ENCODE data around the gene PDGFC.

Gene PDGFC

GRCh38 chr4:156830351-156830750, 141.2 kb downstream of the PDGFC start:
- H3K4me2 ChIP-seq (ENCODE audit: low read length): no peak overlapping the region
- H3K79me2 ChIP-seq (ENCODE audit: insufficient read depth, low read length): no peaks in the 10 kb centered on the region
- H3F3A ChIP-seq (ENCODE audit: insufficient read depth, low read length): no peaks in the 10 kb centered on the region
- H3K27me3 ChIP-seq (ENCODE audit: insufficient read depth, low read length): no peaks in the 10 kb centered on the region
- H2AFZ ChIP-seq (ENCODE audit: low read length): no peak overlapping the region
- TF ChIP-seq, protein P1, sequence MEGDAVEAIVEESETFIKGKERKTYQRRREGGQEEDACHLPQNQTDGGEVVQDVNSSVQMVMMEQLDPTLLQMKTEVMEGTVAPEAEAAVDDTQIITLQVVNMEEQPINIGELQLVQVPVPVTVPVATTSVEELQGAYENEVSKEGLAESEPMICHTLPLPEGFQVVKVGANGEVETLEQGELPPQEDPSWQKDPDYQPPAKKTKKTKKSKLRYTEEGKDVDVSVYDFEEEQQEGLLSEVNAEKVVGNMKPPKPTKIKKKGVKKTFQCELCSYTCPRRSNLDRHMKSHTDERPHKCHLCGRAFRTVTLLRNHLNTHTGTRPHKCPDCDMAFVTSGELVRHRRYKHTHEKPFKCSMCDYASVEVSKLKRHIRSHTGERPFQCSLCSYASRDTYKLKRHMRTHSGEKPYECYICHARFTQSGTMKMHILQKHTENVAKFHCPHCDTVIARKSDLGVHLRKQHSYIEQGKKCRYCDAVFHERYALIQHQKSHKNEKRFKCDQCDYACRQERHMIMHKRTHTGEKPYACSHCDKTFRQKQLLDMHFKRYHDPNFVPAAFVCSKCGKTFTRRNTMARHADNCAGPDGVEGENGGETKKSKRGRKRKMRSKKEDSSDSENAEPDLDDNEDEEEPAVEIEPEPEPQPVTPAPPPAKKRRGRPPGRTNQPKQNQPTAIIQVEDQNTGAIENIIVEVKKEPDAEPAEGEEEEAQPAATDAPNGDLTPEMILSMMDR (IDR thresholded peaks at IDR 0.05; ENCODE audit: low read length): no peak
- TF ChIP-seq EZH2 (IDR thresholded peaks at IDR 0.05; ENCODE audit: borderline replicate concordance, low read length): no peak
- H3K4me3 ChIP-seq (ENCODE audit: low read depth, low read length, poor library complexity, severe bottlenecking): no peak overlapping the region
- H3K9me3 ChIP-seq (ENCODE audit: low read length): no peaks in the 10 kb centered on the region
- H3K27ac ChIP-seq (ENCODE audit: low read depth, low read length, poor library complexity, severe bottlenecking): no peak overlapping the region
- no peak overlapping the region for H3K9ac ChIP-seq (ENCODE audit: low read length)
- H3K4me1 ChIP-seq (ENCODE audit: insufficient read depth, low read length, severe bottlenecking): no peaks in the 10 kb centered on the region
- H3K36me3 ChIP-seq (ENCODE audit: insufficient read depth, low read length): no peaks in the 10 kb centered on the region
- no peaks in the 10 kb centered on the region for H3K9me2 ChIP-seq (ENCODE audit: low read depth, low read length)
- no peaks in the 10 kb centered on the region for H4K20me1 ChIP-seq (ENCODE audit: insufficient read depth, low read length)

DNA sequence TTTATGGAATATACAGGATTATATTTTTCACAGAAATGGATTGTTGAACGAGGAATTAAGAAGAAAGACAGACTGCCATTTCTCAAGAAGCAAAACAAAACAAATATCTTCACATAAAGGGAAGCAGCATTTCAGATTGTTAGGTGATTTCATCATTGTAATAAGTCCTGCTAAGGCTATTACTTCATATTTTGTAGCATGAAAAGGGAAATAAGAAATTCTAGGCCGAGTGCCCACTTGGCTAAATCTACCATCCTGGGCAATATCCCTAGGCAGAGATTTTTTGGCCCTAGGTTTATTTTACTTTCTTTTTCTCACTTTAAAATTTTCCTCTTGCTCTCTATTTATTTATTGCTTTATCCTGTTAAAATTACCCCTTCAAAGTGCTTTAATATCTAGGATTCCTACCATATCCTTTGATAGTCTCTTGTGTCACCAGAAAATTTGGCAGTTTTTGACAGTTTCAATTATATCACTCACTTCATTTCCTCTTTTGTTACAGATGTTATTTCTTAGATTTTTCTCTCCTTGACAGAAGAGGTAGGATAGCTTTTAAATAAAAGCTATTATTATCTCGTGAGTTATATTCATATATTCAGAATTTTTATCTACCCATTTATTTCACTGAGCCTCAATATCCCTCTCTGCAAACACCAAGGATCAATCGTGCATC, 142.3 kb downstream of the PDGFC start:
- Histone ChIP-seq H3K27ac (ENCODE audit: low read depth, low read length, poor library complexity, severe bottlenecking) (no peak overlapping the region), H3F3A (ENCODE audit: insufficient read depth, low read length) (no peaks in the 10 kb centered on the region), H3K9ac (ENCODE audit: low read length) (no peak overlapping the region), H3K9me3 (ENCODE audit: low read length) (no peaks in the 10 kb centered on the region), H3K4me3 (ENCODE audit: low read depth, low read length, poor library complexity, severe bottlenecking) (no peak overlapping the region), H3K27me3 (ENCODE audit: insufficient read depth, low read length) (no peaks in the 10 kb centered on the region), H3K36me3 (ENCODE audit: insufficient read depth, low read length) (no peaks in the 10 kb centered on the region), H3K9me2 (ENCODE audit: low read depth, low read length) (no peaks in the 10 kb centered on the region), H2AFZ (ENCODE audit: low read length) (no peak overlapping the region), H3K79me2 (ENCODE audit: insufficient read depth, low read length) (no peaks in the 10 kb centered on the region), H4K20me1 (ENCODE audit: insufficient read depth, low read length) (no peaks in the 10 kb centered on the region), H3K4me1 (ENCODE audit: insufficient read depth, low read length, severe bottlenecking) (no peaks in the 10 kb centered on the region), H3K4me2 (ENCODE audit: low read length) (no peak overlapping the region)
- TF ChIP-seq EZH2 (IDR thresholded peaks at IDR 0.05; ENCODE audit: borderline replicate concordance, low read length): no peak
- TF ChIP-seq, protein P1 (IDR thresholded peaks at IDR 0.05; ENCODE audit: low read length): no peak

GRCh38 chr4:156827519-156827918, 144.1 kb downstream of the PDGFC start:
- H3K9me3 ChIP-seq (ENCODE audit: low read length): no peaks in the 10 kb centered on the region
- H3K4me3 ChIP-seq (ENCODE audit: low read depth, low read length, poor library complexity, severe bottlenecking): no peak overlapping the region
- no peak overlapping the region for H2AFZ ChIP-seq (ENCODE audit: low read length)
- no peaks in the 10 kb centered on the region for H3F3A ChIP-seq (ENCODE audit: insufficient read depth, low read length)
- H3K4me1 ChIP-seq (ENCODE audit: insufficient read depth, low read length, severe bottlenecking): no peaks in the 10 kb centered on the region
- H4K20me1 ChIP-seq (ENCODE audit: insufficient read depth, low read length): no peaks in the 10 kb centered on the region
- no peaks in the 10 kb centered on the region for H3K36me3 ChIP-seq (ENCODE audit: insufficient read depth, low read length)
- no peaks in the 10 kb centered on the region for H3K27me3 ChIP-seq (ENCODE audit: insufficient read depth, low read length)
- H3K4me2 ChIP-seq (ENCODE audit: low read length): no peak overlapping the region
- no peaks in the 10 kb centered on the region for H3K9me2 ChIP-seq (ENCODE audit: low read depth, low read length)
- no peak overlapping the region for H3K27ac ChIP-seq (ENCODE audit: low read depth, low read length, poor library complexity, severe bottlenecking)
- TF ChIP-seq, protein P1 (IDR thresholded peaks at IDR 0.05; ENCODE audit: low read length): no peak
- TF ChIP-seq EZH2 (IDR thresholded peaks at IDR 0.05; ENCODE audit: borderline replicate concordance, low read length): no peak
- no peak overlapping the region for H3K9ac ChIP-seq (ENCODE audit: low read length)
- no peaks in the 10 kb centered on the region for H3K79me2 ChIP-seq (ENCODE audit: insufficient read depth, low read length)

Data from OCI-LY1 (cell line).